GM18508 (cell line): ENCODE results near the gene ZNF138.
"Not testable (repeated sequence)": the region's sequence is repeated elsewhere in the genome, so short reads cannot be mapped to it uniquely, and the experiment has no call there.

ENCODE experiments used
- ATAC-seq: cut with Tn5 transposase; IDR thresholded peaks from one replicate; pipeline ENCODE4 v1.9.1; 2021; ENCODE audit warnings: moderate number of reproducible peaks; ENCODE audit not compliant: insufficient read depth, unreplicated experiment

The ZNF138 gene

GRCh38 chr7:64794171-64794844, at the start of gene ZNF138:
ZNF138 (plus strand) TSS chr7:64794428; CDS start chr7:64794569, 141 bp downstream.
- ATAC-seq = peak; percentile 100

GRCh38 chr7:64744680-64745079, 49.5 kb upstream of the ZNF138 start:
- no peak for ATAC-seq

DNA sequence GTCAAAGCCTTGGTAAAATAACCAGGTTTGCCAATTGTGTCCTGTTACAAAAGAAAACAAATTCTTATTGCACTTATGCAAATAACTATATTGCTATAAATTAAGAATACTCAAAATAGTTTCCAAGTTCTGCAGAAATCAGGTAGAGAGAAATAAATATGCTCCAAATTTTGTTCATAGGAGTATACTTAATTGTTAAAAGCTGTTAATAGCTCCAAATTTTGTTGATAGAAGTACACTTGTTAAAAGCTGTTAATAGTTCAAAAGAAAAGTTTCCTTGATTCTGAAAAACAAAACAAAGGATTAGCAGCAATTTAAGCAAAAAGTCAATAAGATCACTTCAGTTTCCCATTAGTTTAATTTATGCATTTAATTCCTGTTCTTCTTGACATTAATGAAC, 46.4 kb upstream of the ZNF138 start:
- ATAC-seq = no peak

- ATAC-seq = no peak
These were observed 41.2 kb upstream of the ZNF138 start for GRCh38 chr7:64753032-64753431.

GRCh38 chr7:64755865-64756264, 38.4 kb upstream of the ZNF138 start:
- ATAC-seq = no peak

DNA sequence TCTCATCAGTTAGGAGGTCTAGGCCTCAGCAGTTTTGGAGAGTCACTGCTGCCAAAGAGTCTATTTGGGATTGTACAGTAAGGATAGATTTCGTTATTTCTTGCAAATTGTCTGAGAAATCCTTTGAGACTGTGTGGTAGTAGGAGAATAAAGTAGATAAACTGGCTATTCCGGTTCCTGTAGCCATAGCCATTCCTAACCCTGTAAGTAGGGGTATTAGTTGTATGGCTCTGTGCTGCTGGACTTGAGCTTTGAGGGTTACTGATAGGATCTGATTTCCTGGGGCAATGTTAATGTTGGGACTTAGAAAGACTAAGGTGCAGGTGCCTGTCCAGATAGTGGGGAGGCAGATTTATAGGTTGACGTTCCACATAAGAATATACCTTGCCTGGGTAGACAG, 36.1 kb upstream of the ZNF138 start:
- ATAC-seq = no peak

GRCh38 chr7:64768824-64769223, 25.4 kb upstream of the ZNF138 start:
- ATAC-seq = no peak

DNA sequence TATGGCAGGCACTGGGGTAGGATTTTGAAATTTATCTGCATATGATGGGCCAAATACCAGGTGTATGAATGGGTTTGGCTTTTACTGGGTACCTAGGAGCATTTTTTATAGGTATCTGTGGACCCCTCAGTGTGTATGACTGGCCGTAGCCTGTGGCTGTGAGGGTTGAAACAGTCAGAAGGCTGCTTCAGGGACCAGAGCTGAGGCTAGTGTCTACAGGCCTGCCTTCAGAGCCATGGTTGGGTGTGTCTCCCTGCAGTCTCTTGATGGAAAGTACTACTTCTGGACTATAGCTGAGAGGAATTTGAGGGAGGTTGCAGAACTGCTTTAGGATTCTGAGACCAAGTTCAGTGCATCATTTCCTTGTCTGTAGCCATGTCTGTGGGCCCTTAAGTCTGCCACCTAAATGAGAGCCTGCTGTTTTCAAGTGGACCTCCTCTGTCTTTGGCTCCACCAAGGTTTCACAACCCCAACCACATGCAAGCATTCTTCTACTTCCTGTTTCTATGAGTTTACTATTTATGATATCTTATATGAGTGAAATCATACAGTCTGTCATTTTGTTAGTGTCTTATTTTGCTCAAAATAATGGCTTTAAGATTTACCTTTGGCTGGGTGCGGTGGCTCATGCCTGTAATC, 19.9 kb upstream of the ZNF138 start:
- ATAC-seq = no peak

GRCh38 chr7:64775289-64775688, 18.9 kb upstream of the ZNF138 start:
- ATAC-seq = no peak

- ATAC-seq = not testable (repeated sequence)
These were observed 9.4 kb upstream of the ZNF138 start for GRCh38 chr7:64784842-64785241.

DNA sequence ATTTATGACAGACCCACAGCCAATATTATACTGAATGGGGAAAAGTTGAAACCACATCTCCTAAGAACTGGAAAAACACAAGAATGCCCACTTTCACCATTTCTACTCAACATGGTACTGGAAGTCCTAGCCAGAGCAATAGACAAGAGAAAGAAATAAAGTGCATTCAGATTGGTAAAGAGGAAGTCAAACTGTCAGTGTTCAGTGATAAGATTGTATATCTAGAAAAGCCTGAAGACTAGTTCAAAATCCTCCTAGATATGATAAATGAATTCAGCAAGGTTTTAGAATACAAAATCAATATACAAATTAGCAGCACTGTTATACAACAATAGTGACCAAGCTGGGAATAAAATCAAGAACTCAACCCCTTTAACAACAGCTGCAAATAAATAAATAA, 6.9 kb upstream of the ZNF138 start:
- ATAC-seq = no peak

DNA sequence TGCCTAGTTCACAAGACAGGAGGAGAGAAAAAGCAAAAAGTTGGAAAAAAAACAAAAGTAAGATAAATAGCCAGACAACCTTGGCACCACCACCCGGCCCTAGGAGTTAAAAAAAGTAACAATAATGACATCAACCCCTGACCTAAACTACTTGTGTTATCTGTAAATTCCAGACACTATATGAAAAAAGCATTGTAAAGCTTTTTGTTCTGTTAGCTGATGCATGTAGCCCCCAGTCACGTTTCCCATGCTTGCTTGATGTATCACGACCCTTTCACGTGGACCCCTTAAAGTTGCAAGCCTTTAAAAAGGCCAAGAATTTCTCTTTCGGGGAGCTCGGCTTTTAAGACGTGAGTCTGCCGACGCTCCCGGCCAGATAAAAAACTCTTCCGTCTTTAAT, 5.0 kb upstream of the ZNF138 start:
- ATAC-seq = not testable (repeated sequence)

- no peak for ATAC-seq
These were observed 997 bp upstream of the ZNF138 start for GRCh38 chr7:64793106-64793755.

GRCh38 chr7:64795176-64795575, 948 bp downstream of the ZNF138 start:
- no peak for ATAC-seq

DNA sequence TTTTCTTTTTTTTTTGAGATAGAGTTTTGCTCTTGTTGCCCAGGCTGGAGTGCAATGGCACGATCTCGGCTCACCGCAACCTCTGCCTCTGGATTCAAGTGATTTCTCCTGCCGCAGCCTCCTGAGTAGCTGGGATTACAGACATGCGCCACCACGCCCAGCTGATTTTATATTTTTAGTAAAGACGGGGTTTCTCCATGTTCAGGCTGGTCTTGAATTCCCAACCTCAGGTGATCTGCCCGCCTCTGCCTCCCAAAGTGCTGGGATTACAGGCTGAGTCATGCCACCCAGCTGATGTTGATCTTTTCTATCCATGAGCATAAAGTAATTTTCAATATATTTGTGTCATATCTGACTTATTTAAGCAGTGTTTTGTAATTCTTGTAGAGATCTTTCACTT, 4.9 kb downstream of the ZNF138 start:
- not testable (repeated sequence) for ATAC-seq

GRCh38 chr7:64802699-64803098, 8.5 kb downstream of the ZNF138 start:
- ATAC-seq = no peak

GRCh38 chr7:64807731-64808365, 13.6 kb downstream of the ZNF138 start:
- no peak for ATAC-seq

DNA sequence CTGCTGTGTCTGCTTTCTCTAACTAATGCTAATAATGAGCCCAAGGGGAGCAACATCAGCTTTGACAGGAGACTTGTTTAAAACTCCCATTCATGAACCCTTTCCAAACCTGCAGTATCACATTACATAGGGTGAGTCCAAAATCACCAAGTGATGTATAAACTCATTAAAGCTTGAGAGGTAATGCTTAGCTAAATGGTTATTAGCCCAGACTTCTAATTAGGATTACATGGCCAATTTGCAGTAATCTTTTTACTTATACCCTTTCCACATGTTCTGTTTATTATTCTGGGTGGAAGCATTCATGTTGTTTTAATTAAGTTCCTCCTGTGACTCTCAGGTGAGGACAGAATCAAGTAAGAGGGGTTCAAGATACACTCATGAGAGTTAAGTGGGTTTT, 17.5 kb downstream of the ZNF138 start:
- no peak for ATAC-seq

- no peak for ATAC-seq
These were observed 36.7 kb downstream of the ZNF138 start for GRCh38 chr7:64830926-64831325.

DNA sequence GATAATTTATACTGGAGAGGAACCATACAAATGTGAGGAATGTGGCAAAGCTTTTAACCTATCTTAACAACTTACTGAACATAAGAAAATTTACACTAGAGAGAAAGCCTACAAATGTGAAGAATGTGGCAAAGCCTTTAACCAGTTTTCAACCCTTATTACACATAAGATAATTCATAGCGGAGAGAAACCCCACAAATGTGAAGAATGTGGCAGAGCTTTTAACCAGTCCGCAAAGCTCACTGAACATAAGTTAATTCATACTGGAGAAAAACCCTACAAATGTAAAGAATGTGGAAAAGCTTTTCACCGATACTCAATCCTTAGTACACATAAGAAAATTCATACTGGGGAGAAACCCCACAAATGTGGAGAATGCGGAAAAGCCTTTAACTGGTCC, 37.9 kb downstream of the ZNF138 start:
- no peak for ATAC-seq

DNA sequence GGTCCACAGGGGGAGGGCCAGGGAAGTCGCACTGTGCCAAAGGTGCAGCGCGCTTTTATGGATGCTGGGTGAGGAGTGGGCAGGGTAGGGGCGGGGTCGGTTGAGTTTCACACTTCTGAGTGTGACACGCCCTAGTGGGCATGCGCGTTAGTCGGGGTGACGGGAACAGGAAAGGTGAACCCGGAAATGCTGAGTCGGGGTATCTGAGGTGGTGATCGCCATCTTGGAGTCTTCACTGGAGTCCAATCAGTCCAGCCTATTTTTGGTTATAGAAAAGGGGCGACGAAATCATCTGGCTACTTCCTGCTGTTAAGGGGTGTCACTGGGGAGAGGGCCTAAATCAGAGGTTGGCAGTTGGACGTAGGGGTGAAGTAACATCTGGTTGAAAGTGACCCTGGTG, 40.8 kb downstream of the ZNF138 start:
- ATAC-seq = no peak
